ENCODE measurements around the gene CHODL. TPM values are rescaled to one million over a fixed set of nuclear protein-coding genes. Genes with fewer than 3 reads are reported as not detected.

Gene CHODL
- total RNA-seq, 1 donor from 2014 or later, result 4.3 TPM

GRCh38 chr21:18289876-18290275 is 45.2 kb downstream of the CHODL start:
- DNase-seq (ENCODE audit: low spot score), result no peak

DNA sequence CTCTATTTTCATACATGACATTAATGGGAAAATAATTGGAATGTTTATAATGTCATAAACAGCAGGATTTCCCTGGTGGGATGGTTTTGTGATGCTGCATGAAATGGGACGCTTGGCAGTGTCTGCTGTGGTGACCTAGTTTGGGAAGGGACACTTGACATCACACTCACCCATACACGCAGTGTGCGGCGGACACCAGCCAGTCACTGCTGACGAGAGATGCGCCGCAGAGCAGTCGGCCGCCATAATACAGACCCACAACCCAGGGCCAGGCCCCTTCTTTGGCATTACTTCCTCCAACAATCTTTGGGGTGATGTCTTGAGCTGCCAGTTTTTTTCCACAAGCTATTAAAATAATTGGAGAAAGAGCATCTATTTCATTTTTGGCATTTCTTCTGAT is 49.5 kb downstream of the CHODL start:
- no peak for DNase-seq (ENCODE audit: low spot score)

DNA sequence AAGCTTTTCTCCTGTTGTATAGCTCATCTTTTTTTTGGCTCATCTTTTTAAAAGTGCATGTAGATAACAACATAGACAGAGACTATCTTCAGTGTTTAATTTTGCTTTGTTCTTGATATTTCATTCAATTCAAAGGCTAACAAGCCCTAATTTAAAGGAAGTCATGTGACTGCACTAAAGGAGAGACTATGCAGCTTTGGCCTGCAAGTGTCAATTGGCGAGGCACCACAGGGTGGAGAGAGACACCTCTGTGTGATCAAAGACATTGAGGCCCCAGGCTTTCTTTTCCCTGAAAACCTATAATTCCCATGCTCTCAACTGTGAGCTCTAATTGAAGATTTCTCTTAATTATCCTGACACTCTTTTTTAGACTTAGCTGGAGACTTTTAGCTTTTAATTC is 53.6 kb downstream of the CHODL start:
- DNase-seq (ENCODE audit: low spot score), result no peak

Other genes starting within 250 kb of the CHODL start
- gene TMPRSS15, start 159.0 kb downstream of the CHODL start, total RNA-seq (ENCODE audit: insufficient read depth, low replicate concordance), result 2.6 TPM

Measured in umbilical cord (tissue), 2 donors.